Adrenal gland (tissue), 12 donors: ENCODE measurements around the gene NOL9. TPM values are rescaled to one million over a fixed set of nuclear protein-coding genes. Genes with fewer than 3 reads are reported as not detected.

ENCODE experiments used
- DNase-seq, 7 donors: peaks; one replicate each; pipeline ENCODE4 v3.0.0-alpha.2; 2019 to 2020
- H3K27ac ChIP-seq, 5 donors: fragments of 200-600 bp; sonication (generic) in 4 of 5; 1 replicate in 3 of 5; 2 replicates in 2 of 5; pipeline versions ENCODE4 v1.5.1 to v1.8.0; 2016 to 2020; ENCODE audit warnings: mild to moderate bottlenecking in 1 of 5
- H3K27me3 ChIP-seq: fragments of 200-600 bp; 2 replicates; pipeline ENCODE4 v1.8.0; 2021
- H3K36me3 ChIP-seq, 2 donors: fragments of 200-600 bp; replicated peaks in 1 of 2; 1 replicate in 1 of 2; 2 replicates in 1 of 2; pipeline versions ENCODE4 v1.5.1 to v1.8.0; 2018 to 2022
- H3K4me1 ChIP-seq, 2 donors: fragments of 200-600 bp; replicated peaks in 1 of 2; 1 replicate in 1 of 2; 2 replicates in 1 of 2; pipeline versions ENCODE4 v1.5.1 to v1.8.0; 2018 to 2021
- H3K4me3 ChIP-seq, 4 donors: fragments of 200-600 bp; sonication (generic) in 3 of 4; one replicate each; pipeline ENCODE4 v1.5.1; 2016 to 2018
- H3K9me3 ChIP-seq, 3 donors: fragments of 200-600 bp; sonication (generic) in 1 of 3; replicated peaks in 1 of 3; 1 replicate in 2 of 3; 2 replicates in 1 of 3; pipeline versions ENCODE4 v1.5.1 to v1.8.0; 2016 to 2021
- POLR2A ChIP-seq, 2 donors: fragments of 450-650 bp; IDR thresholded peaks; one replicate each; pipeline ENCODE4 v1.6.1; 2017; ENCODE audit warnings: antibody characterized with exemption in 2 of 2, mild to moderate bottlenecking in 2 of 2, moderate library complexity in 1 of 2
- WGBS, 4 donors: extraction: QIAGEN DNeasy Blood & Tissue Kit in 2 of 4; methylation state at CpG; one replicate each; pipeline versions ENCODE4 v1.1.5 to v1.1.7; 2013 to 2017; 5-methylcytosine and 5-hydroxymethylcytosine counted together
- intact Hi-C, 2 donors: fragments of 100-400 bp; cut with DNase I; formaldehyde crosslinking; loops; one replicate each; pipeline versions ENCODE4 v1.14.1 to v1.15.0; 2022 to 2023
- polyA plus RNA-seq, 3 donors: library from polyadenylated mRNA; stranded (reverse); fragments of 200-250 nt in 2 of 3; fragments of 350-450 nt in 1 of 3; fragmentation: Illumina TruSeq in 1 of 3; extraction: RNeasy Lipid Tissue Mini Kit (QIAGEN cat#74804) in 1 of 3; gene quantifications; one replicate each; pipeline ENCODE4 v1.2.3, GENCODE V29; 2013 to 2014
- total RNA-seq, 9 donors: library from RNA; depleted of rRNA in 4 of 9; stranded (reverse); fragments of >200 nt in 4 of 9; fragments of 120-200 nt in 1 of 9; fragmentation: NEBNext Ultra II Directional in 1 of 9; extraction: Animal tissue kit (Norgen Biotek cat#: 25700) in 1 of 9; gene quantifications; one replicate each; pipeline versions ENCODE4 v1.1.0 to v1.2.4, GENCODE V29; 2013 to 2023
- TF ChIP-seq, protein P1 (sequence below), 6 experiments: fragments of 450-650 bp in 4 of 6; fragments of 200-600 bp in 2 of 6; sonication (generic) in 1 of 6; IDR thresholded peaks; 1 replicate in 5 of 6; 2 replicates in 1 of 6; pipeline versions ENCODE4 v1.5.1 to v1.8.0; 2016 to 2021; ENCODE audit warnings: antibody characterized with exemption in 6 of 6, mild to moderate bottlenecking in 2 of 6, moderate library complexity in 1 of 6
- donor health status: healthy with polysubstance abuse.
- donor health status: Bipolar disorder and iron deficiency.
- donor health status: DM: yes; HTN: yes; CAD: no.
- donor health status: DM: no; HTN: no; CAD: no.
- donor health status: DM: no; HTN: no; CAD: no.
- donor health status: DM: yes; HTN: yes; CAD: no.

Gene NOL9
- total and polyA plus RNA-seq, 12 donors, result 5.9 to 39.7 (median 19.7) TPM

- H3K4me3 ChIP-seq, result no peak overlapping the region
- H3K27me3 ChIP-seq, result no peaks in the 10 kb centered on the region
- H3K27ac ChIP-seq, result no peak overlapping the region
- H3K36me3 ChIP-seq, result peaks cover 0 to 82% of the 10 kb centered on the region in 2 donors
- 71 to 83% (median 76%) methylated on average over 1 to 6 of the region's 6 CpGs for WGBS, 4 donors
- H3K4me1 ChIP-seq, result peaks cover 12 to 31% of the 10 kb centered on the region in 2 donors
- intact Hi-C loops, result no loop called here
- peak in 1 of 7 donors; percentile 45 for DNase-seq
- TF ChIP-seq POLR2A (IDR thresholded peaks at IDR 0.05), result no peak
- TF ChIP-seq, protein P1, sequence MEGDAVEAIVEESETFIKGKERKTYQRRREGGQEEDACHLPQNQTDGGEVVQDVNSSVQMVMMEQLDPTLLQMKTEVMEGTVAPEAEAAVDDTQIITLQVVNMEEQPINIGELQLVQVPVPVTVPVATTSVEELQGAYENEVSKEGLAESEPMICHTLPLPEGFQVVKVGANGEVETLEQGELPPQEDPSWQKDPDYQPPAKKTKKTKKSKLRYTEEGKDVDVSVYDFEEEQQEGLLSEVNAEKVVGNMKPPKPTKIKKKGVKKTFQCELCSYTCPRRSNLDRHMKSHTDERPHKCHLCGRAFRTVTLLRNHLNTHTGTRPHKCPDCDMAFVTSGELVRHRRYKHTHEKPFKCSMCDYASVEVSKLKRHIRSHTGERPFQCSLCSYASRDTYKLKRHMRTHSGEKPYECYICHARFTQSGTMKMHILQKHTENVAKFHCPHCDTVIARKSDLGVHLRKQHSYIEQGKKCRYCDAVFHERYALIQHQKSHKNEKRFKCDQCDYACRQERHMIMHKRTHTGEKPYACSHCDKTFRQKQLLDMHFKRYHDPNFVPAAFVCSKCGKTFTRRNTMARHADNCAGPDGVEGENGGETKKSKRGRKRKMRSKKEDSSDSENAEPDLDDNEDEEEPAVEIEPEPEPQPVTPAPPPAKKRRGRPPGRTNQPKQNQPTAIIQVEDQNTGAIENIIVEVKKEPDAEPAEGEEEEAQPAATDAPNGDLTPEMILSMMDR (IDR thresholded peaks at IDR 0.05), result no peak
- H3K9me3 ChIP-seq, result no peaks in the 10 kb centered on the region
Observed at GRCh38 chr1:6591644-6592043, 37.3 kb upstream of the NOL9 start.

DNA sequence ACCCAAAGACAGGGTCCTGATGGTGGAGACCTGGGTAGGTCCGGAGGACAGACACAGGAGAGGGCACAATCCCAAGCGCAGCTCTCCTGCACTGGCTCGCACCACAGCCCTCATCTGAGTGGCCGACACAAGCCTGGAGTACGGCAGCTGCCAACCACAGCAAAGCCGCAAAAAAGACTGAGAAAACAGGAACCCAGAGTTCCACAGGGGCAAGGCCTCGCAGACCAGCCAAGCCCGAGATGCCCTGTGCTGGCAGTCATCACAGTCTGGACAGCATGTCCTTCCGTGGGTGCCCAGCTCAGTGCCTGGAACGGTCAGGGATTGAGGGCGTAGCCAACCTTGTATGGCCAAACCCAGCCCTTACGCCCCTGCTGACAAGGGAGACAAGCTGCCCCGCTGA, 36.9 kb upstream of the NOL9 start:
- no peak overlapping the region for H3K27ac ChIP-seq
- no peaks in the 10 kb centered on the region for H3K9me3 ChIP-seq
- TF ChIP-seq, protein P1 (IDR thresholded peaks at IDR 0.05), result no peak
- no peak for TF ChIP-seq POLR2A (IDR thresholded peaks at IDR 0.05)
- H3K36me3 ChIP-seq, result peaks cover 0 to 78% of the 10 kb centered on the region in 2 donors
- H3K27me3 ChIP-seq, result no peaks in the 10 kb centered on the region
- intact Hi-C loops, result no loop called here
- WGBS, 4 donors, result 69 to 77% (median 72%) methylated on average over 7 to 13 of the region's 13 CpGs
- no peak overlapping the region for H3K4me3 ChIP-seq
- peaks cover 12 to 32% of the 10 kb centered on the region in 2 donors for H3K4me1 ChIP-seq
- DNase-seq, result peak in 1 of 7 donors; percentile 59

DNA sequence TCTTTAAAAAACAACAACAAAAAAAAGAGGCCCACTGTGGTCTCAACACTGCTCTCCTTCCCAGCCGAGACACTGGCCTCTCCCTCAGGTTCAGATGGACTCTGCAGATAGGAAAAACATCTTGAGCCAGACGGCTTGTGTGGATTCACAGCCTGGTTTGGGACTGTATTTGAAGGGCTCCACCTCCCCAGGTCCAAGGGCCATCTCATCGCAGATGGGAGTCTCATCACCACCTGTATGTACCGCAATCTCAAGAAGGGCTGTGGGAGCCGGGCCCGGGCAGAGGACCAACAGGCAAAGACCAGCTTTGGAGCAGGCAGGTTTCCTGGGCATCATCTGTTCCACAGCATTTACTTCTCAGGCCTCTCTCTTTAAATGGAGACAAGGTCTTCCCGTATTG, 35.7 kb upstream of the NOL9 start:
- WGBS, 4 donors, result 86 to 95% (median 89%) methylated on average over 6 to 7 of the region's 7 CpGs
- intact Hi-C loops, result no loop called here
- peaks cover 0 to 66% of the 10 kb centered on the region in 2 donors for H3K36me3 ChIP-seq

GRCh38 chr1:6588893-6589520, 34.7 kb upstream of the NOL9 start:
- intact Hi-C loops, result no loop called here
- H3K27me3 ChIP-seq, result no peaks in the 10 kb centered on the region
- H3K27ac ChIP-seq, result peak overlapping the region in 2 of 5 donors; percentile 26 to 41
- TF ChIP-seq, protein P1 (IDR thresholded peaks at IDR 0.05), result no peak
- no peak for TF ChIP-seq POLR2A (IDR thresholded peaks at IDR 0.05)
- no peak overlapping the region for H3K4me3 ChIP-seq
- DNase-seq, result no peak
- 70 to 79% (median 75%) methylated on average over 11 to 24 of the region's 24 CpGs for WGBS, 4 donors
- H3K4me1 ChIP-seq, result peaks cover 12 to 32% of the 10 kb centered on the region in 2 donors
- H3K9me3 ChIP-seq, result no peaks in the 10 kb centered on the region
- peaks cover 0 to 56% of the 10 kb centered on the region in 2 donors for H3K36me3 ChIP-seq

More for the DNA sequence above, 35.7 kb upstream of the NOL9 start:
- Histone ChIP-seq H3K9me3 (no peaks in the 10 kb centered on the region), H3K4me1 (peaks cover 12 to 32% of the 10 kb centered on the region in 2 donors), H3K4me3 (no peak overlapping the region), H3K27me3 (no peaks in the 10 kb centered on the region), H3K27ac (no peak overlapping the region)
- no peak for TF ChIP-seq POLR2A (IDR thresholded peaks at IDR 0.05)
- TF ChIP-seq, protein P1 (IDR thresholded peaks at IDR 0.05), result no peak
- no peak for DNase-seq
